Measurements from ENCODE around the gene SPAM1.
A peak's percentile ranks its signal among the peaks of the same experiment; 100 is the strongest.
"Not testable (repeated sequence)": the region's sequence is repeated elsewhere in the genome, so short reads cannot be mapped to it uniquely, and the experiment has no call there.

SPAM1 gene, protein sequence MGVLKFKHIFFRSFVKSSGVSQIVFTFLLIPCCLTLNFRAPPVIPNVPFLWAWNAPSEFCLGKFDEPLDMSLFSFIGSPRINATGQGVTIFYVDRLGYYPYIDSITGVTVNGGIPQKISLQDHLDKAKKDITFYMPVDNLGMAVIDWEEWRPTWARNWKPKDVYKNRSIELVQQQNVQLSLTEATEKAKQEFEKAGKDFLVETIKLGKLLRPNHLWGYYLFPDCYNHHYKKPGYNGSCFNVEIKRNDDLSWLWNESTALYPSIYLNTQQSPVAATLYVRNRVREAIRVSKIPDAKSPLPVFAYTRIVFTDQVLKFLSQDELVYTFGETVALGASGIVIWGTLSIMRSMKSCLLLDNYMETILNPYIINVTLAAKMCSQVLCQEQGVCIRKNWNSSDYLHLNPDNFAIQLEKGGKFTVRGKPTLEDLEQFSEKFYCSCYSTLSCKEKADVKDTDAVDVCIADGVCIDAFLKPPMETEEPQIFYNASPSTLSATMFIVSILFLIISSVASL

GRCh38 chr7:123924941-123925340 is at the start of gene SPAM1:
TSS of gene SPAM1 (plus strand) at chr7:123925241. CDS start at chr7:123953571, 28,330 bp downstream.
- DNase-seq (ENCODE audit: low read depth, low spot score): no peak

GRCh38 chr7:123876557-123877256 is 48.3 kb upstream of the SPAM1 start:
- DNase-seq (ENCODE audit: low read depth, low spot score): no peak

DNA sequence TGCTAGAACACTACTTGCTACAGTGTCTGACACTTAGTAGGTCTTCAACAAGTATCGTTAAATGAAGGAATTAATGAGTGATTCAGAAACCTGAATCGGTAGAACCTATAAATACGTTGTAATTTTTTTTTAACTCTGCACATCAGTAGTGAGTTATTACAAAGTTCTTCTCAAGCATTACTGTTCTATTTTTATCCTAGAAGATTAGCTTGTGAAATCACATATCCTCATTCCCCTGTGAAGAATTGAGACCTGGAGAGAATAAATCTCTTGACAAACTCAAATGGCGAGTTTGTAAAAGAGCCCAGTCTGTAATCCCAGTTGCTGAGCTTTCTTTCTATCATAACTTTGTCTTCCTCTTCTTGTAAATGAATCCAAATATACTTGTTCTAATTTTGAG is 45.4 kb upstream of the SPAM1 start:
- DNase-seq (ENCODE audit: low read depth, low spot score): no peak

DNA sequence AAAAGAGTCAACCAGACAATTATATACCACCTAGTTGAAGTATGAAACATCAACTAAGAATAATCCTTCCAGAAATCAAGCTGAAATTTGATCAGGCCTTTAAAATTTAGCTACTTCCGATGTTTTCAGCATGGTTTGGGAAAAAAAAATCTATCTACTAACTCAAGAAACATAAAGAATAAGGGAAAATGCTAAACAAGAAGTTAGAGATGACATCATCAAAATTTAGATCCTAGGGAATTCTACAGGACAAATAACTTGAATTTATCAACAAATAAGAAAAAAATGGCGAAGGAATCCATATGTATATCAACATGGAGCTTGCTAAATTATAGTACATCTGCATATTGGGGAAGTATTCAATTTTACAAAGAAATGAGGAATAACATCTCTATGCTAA is 43.7 kb upstream of the SPAM1 start:
- DNase-seq (ENCODE audit: low read depth, low spot score): no peak

- DNase-seq (ENCODE audit: low read depth, low spot score): no peak
Observed at GRCh38 chr7:123883154-123883553, 41.9 kb upstream of the SPAM1 start.

GRCh38 chr7:123888192-123888591 is 36.8 kb upstream of the SPAM1 start:
- DNase-seq (ENCODE audit: low read depth, low spot score): no peak

- not testable (repeated sequence) for DNase-seq (ENCODE audit: low read depth, low spot score)
Observed at GRCh38 chr7:123894753-123895152, 30.3 kb upstream of the SPAM1 start.

- no peak for DNase-seq (ENCODE audit: low read depth, low spot score)
Observed at GRCh38 chr7:123901101-123901500, 23.9 kb upstream of the SPAM1 start.

DNA sequence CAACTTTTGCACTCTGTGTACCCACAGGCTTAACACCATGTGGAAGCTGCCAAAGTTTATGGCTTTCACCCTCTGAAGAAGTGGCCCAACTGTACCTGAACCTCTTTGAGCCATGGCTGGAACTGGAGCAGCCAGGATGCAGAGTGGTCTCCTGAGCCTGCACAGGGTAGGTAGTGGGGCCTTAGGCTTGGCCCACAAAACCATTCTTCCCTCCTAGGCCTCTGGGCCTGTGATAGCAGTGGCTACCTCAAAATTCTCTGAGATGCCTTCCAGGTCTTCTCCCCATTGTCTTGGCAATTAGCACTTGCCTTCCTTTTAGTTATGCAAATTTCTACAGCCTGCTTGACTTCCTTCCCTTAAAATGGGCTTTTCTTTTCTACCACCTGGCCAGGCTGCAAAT is 19.3 kb upstream of the SPAM1 start:
- DNase-seq (ENCODE audit: low read depth, low spot score): no peak

GRCh38 chr7:123916240-123916724 is 8.8 kb upstream of the SPAM1 start:
- peak; percentile 32 for DNase-seq (ENCODE audit: low read depth, low spot score)

DNA sequence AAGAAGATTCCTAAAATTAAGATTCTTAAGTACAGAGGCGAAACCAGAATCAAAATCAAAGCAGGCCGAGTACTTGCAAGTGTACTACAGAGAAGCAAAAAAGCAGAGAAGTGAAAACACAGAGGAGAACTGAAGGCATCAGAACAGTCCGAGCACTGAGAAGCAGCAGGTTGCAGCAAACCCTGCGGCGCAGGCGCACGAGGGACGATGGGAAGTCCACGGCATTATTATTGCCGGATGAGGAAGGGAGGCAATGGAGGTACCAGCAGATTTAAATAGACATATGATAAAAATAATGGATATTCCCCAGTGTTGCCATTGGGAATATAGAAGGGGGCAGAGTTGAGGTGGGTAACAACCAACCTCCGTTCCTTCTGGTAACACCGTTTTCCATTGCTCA is 7.2 kb upstream of the SPAM1 start:
- no peak for DNase-seq (ENCODE audit: low read depth, low spot score)

DNA sequence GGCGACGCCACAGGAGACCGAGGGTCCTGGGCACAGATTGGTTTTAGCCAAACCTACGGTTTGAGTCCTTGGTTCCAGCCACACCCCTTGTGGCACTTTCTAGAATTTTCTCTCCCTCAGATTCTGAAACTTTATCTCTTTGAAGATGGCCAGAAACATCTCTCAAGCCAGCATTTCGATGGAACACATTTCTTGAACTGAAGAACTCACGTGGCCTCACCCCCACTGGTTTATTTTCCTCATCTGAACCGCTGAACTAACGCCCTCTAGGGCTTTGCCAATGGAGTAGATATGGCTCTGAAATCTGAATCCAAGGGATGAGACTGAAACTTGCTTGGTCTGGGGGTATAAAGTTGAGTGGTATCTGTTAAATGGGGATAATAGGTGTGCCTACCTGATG is 6.7 kb upstream of the SPAM1 start:
- no peak for DNase-seq (ENCODE audit: low read depth, low spot score)

DNA sequence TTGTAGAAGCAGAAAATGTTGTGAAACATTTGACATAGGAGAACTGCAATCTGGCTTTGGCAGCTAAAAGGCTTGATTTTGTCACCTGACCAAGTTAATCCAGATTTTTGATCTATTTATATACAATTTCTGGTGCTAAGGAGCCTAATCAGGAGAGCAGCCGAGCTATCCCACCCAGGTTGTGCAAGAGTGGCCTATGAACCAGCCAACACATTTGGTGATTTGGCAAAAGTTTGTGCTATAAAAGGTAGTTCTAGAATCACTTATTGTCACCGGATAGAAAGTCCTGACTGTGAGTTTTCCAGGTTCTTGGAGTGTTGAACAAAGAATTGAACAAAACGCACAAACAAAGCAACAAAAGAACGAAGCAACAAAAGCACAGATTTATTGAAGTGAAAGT is 1.4 kb upstream of the SPAM1 start:
- no peak for DNase-seq (ENCODE audit: low read depth, low spot score)

- DNase-seq (ENCODE audit: low read depth, low spot score): no peak
Observed at GRCh38 chr7:123929107-123929506, 4.1 kb downstream of the SPAM1 start.

DNA sequence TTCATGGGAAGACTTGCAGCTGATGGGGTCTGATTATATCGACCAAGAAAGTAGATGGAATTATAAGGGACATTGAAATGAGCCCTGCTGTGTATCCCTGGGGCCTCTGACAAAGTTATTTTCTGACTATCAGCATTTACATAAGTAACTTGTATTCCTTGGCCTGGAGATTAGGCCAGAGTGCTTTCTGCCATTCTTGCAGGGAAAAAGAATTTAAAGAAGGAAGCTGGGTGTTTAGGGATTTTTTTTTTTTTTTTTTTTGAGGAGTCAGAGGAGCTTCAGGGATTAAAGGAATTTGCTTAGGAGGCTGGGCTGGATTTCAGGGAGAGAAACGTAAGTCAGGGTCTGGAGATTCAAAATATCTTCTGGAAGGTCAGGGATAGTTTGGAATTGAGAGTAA is 4.6 kb downstream of the SPAM1 start:
- DNase-seq (ENCODE audit: low read depth, low spot score): no peak

- DNase-seq (ENCODE audit: low read depth, low spot score): no peak
Observed at GRCh38 chr7:123935436-123936381, 10.7 kb downstream of the SPAM1 start.

DNA sequence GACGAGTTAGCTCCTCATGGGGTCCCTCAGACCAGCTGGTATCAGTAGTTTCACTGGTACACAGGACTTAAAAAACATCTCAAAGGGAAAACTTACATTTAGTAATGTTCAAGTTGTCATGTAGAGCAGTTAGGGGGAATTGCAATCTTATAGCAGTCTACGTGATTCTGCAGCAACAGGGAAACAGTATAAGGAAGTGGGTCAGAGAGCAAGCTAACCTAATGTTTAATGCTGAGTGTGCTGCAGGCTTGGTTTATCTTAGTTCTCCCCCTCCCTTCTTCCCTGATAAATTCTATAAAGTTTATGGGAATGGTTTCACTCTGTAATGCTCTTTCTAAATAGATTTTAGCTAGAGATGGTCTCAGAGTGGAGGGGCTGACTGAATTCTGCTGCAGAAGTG is 11.3 kb downstream of the SPAM1 start:
- DNase-seq (ENCODE audit: low read depth, low spot score): no peak

- DNase-seq (ENCODE audit: low read depth, low spot score): no peak
Observed at GRCh38 chr7:123939784-123940183, 14.7 kb downstream of the SPAM1 start.

DNA sequence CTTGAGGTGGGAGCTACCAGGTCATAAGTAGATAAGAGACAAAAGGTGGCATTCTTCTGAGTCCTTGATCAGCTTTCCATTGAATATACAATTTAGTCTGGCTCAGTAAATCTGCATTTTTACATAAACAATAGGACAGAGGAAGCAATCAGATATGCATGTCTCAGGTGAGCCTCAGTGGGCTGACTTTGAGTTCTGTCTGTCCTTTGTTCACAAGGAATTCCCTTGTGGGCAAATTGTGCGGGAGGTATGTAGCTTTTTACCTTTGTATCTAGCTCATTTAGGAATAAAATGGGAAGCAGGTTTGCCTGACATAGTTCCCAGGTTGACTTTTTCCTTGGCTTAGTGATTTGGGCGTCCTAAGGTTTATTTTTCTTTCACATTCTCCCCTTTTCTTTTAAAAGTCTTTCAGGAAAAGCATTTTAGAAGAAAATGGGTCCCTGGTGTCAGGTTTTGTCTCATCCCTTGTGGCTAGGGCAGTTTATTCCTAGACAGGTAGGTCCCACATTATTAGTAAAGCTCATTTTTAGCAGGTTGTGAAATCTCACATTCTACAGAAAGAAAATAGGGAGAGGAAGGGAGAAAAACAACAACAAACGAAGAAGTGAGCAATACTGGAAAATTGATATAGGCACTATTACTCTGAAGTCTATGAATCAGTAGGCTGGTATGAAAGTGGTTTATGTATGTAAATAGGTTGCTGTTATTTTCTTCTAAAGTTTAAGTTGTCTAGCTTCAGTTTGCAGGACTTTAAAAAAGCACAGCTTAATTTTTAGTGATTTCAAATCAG is 16.5 kb downstream of the SPAM1 start:
- DNase-seq (ENCODE audit: low read depth, low spot score): no peak

- DNase-seq (ENCODE audit: low read depth, low spot score): no peak
Observed at GRCh38 chr7:123944395-123944794, 19.4 kb downstream of the SPAM1 start.

- no peak for DNase-seq (ENCODE audit: low read depth, low spot score)
Observed at GRCh38 chr7:123945938-123946337, 20.9 kb downstream of the SPAM1 start.

Data from astrocyte of the hippocampus (primary cell).